WERI-Rb-1 (cell line): ENCODE data around the gene SNIP1.
"Not testable (repeated sequence)": the region's sequence is repeated elsewhere in the genome, so short reads cannot be mapped to it uniquely, and the experiment has no call there.

Experiments
- DNase-seq: peaks from one replicate; pipeline ENCODE4 v3.0.0-alpha.2; 2020
- H3K27ac ChIP-seq: fragments of 250-450 bp; sonication (Bioruptor Pico); 2 replicates; pipeline ENCODE4 v1.5.1; 2020; ENCODE audit warnings: mild to moderate bottlenecking, moderate library complexity
- H3K27me3 ChIP-seq: fragments of 250-450 bp; sonication (Bioruptor Pico); 2 replicates; pipeline ENCODE4 v1.5.1; 2021; ENCODE audit warnings: mild to moderate bottlenecking, low read depth, moderate library complexity; ENCODE audit not compliant: insufficient read depth, severe bottlenecking
- H3K36me3 ChIP-seq: fragments of 250-450 bp; sonication (Bioruptor Pico); 2 replicates; pipeline ENCODE4 v1.5.1; 2020; ENCODE audit warnings: mild to moderate bottlenecking, moderate library complexity
- H3K4me3 ChIP-seq: 2 replicates; pipeline ENCODE4 v1.5.1; 2011; ENCODE audit warnings: low read depth, mild to moderate bottlenecking, control low read depth, low read length
- H3K9me3 ChIP-seq: fragments of 250-450 bp; sonication (Bioruptor Pico); 2 replicates; pipeline ENCODE4 v1.5.1; 2021; ENCODE audit warnings: mild to moderate bottlenecking, moderate library complexity; ENCODE audit not compliant: severe bottlenecking
- TF ChIP-seq, protein P1 (sequence below): IDR thresholded peaks from 2 replicates; pipeline ENCODE4 v1.5.1; 2011; ENCODE audit warnings: low read depth, mild to moderate bottlenecking, control low read depth, inconsistent platforms, low read length

Gene SNIP1

DNA sequence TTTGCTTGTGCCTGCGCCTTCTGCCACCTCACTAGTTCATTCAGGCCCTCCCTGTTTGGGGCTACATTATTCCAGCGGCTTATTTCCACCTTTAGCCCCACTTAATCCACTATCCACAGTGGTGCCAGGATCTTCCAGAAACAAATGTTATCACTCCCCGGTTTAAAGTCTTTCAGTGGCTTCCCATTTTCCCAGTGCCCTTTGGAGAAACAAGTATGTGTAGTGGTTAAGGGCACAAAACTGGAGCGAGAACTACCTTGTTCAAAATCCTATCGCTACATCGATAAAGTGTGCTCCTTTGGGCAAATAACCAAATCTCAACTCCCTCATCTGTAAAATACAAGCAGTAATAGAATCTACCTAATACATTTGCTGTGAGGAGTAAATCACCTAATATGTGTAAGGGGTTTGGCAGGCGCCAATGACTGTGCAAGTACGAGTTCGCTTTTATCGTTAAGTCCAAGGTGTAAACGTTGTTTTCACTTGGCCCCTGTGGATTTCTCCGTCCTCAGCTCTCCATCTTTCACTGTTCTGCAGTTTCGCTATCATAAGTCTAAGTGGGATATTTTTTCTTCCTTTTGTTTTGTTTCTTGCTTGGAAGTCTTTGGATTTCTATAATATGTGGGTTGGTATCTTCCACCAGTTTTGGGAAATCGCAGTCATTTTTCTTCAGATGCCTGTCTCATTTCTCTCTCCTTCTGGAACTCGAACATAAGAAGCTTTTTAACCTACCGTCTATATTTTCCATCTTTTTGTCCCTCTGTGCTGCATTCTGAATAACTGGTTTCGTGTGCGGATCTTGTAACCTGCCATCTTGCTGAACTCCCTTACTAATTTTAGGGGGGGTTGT, 38.7 kb downstream of the SNIP1 start:
- no peak for DNase-seq
- Histone ChIP-seq H3K27ac (peak overlapping the region; percentile 89), H3K4me3 (peak overlapping the region; percentile 72), H3K36me3 (peaks cover 30% of the 10 kb centered on the region), H3K27me3 (no peaks in the 10 kb centered on the region), H3K9me3 (no peaks in the 10 kb centered on the region)
- TF ChIP-seq, protein P1, sequence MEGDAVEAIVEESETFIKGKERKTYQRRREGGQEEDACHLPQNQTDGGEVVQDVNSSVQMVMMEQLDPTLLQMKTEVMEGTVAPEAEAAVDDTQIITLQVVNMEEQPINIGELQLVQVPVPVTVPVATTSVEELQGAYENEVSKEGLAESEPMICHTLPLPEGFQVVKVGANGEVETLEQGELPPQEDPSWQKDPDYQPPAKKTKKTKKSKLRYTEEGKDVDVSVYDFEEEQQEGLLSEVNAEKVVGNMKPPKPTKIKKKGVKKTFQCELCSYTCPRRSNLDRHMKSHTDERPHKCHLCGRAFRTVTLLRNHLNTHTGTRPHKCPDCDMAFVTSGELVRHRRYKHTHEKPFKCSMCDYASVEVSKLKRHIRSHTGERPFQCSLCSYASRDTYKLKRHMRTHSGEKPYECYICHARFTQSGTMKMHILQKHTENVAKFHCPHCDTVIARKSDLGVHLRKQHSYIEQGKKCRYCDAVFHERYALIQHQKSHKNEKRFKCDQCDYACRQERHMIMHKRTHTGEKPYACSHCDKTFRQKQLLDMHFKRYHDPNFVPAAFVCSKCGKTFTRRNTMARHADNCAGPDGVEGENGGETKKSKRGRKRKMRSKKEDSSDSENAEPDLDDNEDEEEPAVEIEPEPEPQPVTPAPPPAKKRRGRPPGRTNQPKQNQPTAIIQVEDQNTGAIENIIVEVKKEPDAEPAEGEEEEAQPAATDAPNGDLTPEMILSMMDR, result no peak

- Histone ChIP-seq H3K9me3 (no peaks in the 10 kb centered on the region), H3K4me3 (peak within 1 kb of the TSS; percentile 72), H3K36me3 (peaks cover 32% of the 10 kb centered on the region), H3K27me3 (no peaks in the 10 kb centered on the region), H3K27ac (peak within 1 kb of the TSS; percentile 89)
- peak; percentile 82 for DNase-seq
- TF ChIP-seq, protein P1, result peak; percentile 58
These were observed 39.5 kb downstream of the SNIP1 start, which contains the start of gene MEAF6 for GRCh38 chr1:37514350-37515184. Gene MEAF6 (minus strand): TSS chr1:37514766. CDS start chr1:37514746, 20 bp downstream.

- Histone ChIP-seq H3K4me3 (peak overlapping the region; percentile 72), H3K27ac (peak overlapping the region; percentile 89), H3K36me3 (peaks cover 39% of the 10 kb centered on the region), H3K27me3 (no peaks in the 10 kb centered on the region), H3K9me3 (no peaks in the 10 kb centered on the region)
- TF ChIP-seq, protein P1, result no peak
- DNase-seq, result peak; percentile 57
These were observed 40.2 kb downstream of the SNIP1 start for GRCh38 chr1:37513795-37514349.

GRCh38 chr1:37509181-37509580, 44.9 kb downstream of the SNIP1 start:
- peaks cover 77% of the 10 kb centered on the region for H3K36me3 ChIP-seq
- DNase-seq, result no peak

GRCh38 chr1:37506740-37507139, 47.4 kb downstream of the SNIP1 start:
- Histone ChIP-seq H3K4me3 (no peak overlapping the region), H3K9me3 (no peaks in the 10 kb centered on the region), H3K36me3 (peaks cover 73% of the 10 kb centered on the region), H3K27me3 (no peaks in the 10 kb centered on the region), H3K27ac (no peak overlapping the region)
- DNase-seq, result no peak
- TF ChIP-seq, protein P1, result no peak

More at GRCh38 chr1:37509181-37509580, 44.9 kb downstream of the SNIP1 start:
- Histone ChIP-seq H3K9me3 (no peaks in the 10 kb centered on the region), H3K27ac (no peak overlapping the region), H3K27me3 (no peaks in the 10 kb centered on the region), H3K4me3 (no peak overlapping the region)
- TF ChIP-seq, protein P1, result peak; percentile 18; the same call in 1 of the 2 replicates

GRCh38 chr1:37502791-37503190, 51.3 kb downstream of the SNIP1 start:
- H3K27me3 ChIP-seq, H3K9me3 ChIP-seq, DNase-seq, H3K27ac ChIP-seq, H3K4me3 ChIP-seq: not testable (repeated sequence)
- peaks cover 76% of the 10 kb centered on the region for H3K36me3 ChIP-seq
